IPS-NIHi7 (cell line): ENCODE data around the gene ANKS3.

Source experiments
- DNase-seq: peaks from one replicate; pipeline ENCODE4 v3.0.0; 2012; ENCODE audit warnings: mixed read lengths; ENCODE audit errors: extremely low spot score

ANKS3 gene

DNA sequence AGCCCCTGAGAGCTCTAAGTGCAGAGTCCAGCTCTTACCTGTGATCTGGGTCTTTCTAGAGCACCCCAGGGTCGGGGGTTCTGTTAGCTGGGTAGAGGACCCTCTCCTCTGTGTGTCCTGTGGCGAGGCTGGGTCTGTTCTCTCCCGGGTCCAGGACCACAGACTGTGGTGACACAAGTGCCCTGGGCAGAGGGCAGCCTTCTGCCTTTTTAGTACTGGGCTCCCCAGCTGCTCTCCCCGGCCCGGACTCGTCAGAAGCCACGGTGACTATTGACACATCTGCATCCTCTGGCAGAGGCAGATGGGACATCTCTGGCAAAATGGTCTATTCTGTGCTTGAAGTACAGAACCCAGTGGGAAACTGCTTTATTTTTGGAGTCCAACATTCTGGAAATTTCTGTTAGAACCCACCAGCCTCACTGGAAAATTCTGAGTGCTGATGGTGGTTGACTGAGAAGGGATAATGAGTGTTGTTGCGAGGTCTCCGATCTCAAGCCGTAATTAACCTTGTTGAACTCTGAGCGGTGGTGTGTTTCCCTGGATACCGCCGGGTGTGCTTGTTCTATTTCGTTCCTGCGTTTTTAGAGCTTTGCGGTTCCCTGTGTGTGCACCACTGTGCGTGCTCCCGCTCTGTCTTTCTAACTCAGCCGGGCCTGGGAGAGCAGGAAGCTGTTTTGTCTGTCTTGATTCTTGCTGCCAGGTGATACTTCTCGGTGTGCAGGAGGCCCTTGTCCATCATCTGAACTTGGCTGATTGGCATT is 66.7 kb downstream of the ANKS3 start:
- no peak for DNase-seq

DNA sequence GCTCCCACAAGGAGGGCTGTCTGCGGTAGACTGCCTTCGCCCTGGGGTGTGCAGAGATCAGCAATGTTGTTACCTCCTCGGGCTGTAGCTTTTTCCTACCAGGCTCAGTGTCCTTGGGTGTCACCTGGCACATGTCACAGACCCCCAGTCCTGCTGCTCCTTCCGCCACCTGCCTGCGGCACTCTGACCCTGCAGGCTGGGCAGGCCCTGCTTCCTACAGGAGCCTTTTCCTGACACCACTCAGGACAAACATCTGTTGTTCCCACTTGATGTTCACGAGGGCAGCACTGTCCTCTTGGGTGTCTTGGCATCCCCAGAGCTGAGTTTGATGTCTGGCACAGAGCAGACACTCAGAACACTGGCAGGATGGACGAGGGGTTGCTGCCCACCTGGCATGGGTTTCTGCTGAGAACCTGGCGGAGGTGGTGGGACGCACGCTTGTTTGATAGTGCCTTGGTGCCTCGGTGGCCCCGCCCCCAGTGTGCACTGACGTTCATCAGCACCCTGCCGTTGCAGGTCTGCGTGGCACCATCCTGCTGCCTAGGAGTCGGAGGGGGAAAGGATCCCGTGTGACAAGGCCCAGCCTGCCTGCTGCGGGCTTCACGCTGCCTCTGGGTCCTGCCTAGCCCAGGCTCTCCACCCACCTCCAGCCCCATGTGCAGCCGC is 67.4 kb downstream of the ANKS3 start:
- DNase-seq, result no peak

DNA sequence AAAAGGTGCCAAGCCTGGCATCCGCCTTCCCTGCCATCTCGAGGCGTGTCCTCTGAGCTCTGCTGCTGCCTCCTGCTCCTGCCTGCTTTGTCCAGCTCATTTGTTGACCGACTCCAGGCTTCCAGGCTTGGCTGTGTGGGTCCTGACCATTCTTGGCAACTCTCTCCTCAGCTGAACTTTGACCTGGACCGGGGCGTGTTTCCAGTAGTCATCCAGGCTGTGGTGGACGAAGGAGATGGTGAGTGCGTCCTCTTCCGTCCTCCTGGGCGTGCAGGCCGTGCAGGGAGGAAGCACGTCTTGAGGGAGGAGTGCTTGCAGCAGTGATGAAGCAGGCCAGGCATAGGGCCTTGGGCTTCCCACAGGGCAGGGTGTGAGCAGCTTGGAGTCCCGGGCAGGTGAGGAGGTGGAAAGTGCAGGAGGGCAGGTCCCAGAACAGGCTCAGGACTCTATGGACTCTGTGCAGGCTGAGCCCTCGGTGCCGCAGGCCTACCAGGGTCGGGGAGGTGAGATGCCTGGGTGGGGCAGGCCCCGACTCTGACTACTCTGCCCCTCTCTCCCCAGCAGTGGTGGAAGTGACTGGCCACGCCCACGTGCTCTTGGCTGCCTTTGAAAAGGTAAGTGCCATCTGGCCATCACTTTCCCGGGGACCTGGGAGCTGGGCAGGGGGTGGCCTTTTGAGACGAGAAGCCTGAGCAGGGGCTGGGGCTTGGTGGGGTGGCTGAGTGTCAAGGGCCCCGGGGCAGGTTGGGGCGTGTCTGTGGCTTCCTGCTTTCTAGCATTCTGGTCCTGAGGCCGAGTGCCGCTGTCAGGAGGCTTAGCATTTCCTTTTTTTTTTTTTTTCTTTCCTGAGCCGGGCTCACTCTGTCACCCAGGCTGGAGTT is 69.3 kb downstream of the ANKS3 start:
- DNase-seq, result no peak

DNA sequence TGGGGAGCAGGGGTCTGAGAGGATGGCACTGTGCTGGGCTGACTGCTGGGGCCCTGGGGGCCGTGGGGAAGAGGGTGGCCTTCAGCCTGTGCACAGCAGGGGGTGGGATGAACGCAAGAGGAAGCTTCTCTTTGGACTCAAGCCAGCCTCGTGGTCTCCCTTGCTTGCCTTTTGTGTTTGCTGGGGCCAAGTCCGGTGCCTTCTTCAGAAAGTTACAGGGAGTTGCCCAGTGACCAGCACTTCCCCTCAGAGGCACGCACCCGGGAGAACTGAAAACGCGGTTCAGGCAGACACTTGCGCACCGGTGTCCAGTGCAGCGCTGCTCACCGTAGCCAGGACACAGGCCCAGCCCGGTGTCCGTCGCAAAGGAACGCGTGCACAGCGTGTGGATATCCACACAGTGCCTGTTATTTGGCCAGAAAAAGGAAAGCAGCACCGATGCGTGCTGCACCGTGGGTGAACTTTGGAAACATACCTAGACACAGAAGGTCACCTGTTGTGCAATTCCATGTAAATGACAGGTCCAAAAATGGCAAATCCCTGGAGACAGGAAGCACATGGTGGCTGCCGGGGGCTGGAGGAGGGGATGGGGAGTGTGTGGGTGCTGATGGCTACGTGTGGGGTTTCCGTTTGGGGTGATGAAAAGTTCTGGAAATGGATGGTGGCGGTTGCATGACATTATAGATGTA is 70.2 kb downstream of the ANKS3 start:
- DNase-seq, result no peak

DNA sequence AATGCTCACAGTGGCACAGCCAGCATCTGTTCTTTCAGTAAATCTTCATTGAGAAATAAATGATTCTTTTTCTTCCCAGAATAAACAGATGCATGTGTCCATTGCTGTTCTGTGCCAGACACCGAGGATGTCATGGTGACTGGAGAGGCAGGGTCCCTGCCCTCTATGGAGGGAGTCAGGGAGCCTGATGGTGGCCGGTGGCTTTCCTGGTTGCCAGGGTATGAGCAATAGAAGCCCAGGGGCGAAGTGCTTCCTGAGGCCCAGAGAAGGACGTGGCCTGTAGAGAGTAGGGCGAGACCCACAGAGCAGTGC is 70.7 kb downstream of the ANKS3 start:
- DNase-seq, result no peak

DNA sequence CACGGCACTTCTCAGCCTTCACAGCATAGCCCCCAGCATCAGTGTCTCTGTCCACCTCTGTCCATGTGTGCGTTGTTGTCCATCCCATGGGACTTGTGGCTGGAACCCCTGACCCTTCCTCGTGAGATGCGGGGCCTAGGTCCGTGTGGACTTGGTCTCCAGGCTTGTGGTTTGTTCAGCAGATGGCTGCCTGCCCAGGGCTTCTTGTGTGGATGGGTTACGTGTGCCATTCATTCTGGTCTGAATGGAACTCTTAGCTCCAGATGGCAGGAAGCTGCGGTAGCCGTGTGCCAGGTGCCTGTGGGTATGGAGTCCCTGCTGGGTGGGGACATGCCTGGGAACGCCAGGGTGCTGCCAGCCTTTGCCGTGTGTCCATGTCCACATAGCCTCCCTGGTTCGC is 72.4 kb downstream of the ANKS3 start:
- no peak for DNase-seq

DNA sequence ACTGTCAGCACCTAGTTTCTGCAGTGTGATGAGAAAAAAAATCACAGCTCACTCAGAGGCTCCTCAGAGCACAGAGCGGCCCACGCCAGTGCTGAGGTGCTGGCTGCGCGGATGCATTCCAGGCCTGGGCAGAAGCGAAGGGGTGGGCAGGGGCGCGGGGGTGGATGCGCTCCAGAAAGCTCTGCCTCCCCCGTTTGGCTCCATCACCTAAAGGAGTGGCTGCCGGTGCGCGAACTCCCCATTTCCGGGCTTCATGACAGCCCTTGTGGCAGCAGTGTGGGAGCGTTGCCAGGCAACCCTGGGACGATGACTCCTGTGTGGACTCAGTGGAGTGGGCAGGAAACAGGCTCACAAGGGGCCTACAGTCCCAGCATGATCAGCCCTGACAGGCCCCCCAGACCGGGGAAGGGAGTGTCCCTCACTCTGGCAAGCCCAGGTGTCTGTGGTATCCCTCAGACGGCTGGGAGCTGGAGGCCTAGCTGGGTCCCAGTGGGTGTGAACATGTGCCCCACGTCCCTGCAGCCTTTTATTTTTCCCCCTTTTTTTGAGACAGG is 73.5 kb downstream of the ANKS3 start:
- DNase-seq, result no peak

DNA sequence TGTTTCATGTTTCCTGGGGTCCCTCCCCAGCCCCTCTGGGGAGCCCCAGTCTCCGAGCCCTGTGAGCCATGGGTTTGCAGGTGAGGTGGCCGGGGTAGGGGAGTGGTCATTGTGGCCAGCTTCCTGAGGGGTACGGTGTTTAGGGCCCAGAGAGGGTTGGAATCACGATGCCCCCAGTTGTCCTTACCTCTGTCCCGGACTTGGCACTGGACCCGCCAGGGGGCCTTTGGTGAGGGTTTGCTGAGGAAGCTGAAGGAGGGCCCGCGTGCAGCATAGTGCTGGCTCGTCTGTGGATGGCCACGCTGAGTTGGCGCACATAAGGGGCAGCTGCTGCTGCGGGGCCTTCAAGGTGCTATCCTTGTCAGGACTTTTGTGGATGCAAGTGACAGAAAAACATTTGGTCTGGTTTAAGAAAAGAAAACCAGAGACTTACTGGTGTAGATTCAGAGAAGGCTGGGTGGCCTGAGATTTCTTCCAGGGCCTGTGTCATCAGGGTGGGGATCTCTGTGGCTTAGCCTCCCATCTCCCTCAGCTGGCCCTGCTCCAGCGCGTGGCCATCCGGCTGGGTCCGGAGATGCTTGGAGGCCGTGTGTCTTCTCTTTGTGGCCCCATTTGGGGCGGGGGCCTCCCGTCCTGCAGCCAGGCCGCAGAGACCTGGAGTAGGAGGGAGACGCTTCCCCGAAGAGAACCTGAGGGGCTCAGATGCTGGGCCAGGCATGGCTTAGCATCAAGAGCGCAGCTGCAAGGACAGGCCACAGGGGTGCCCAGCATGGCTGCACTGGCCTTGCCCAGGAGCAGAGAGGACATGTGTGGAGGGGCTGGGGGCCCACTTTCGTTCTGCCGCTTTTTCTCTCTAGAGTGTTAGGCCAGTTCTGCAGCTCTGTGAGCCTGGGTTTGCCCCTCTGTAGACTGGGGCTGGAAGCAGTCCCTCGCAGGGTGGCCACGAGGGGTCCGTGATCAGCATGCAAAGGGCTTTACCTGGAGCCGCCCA is 74.4 kb downstream of the ANKS3 start:
- no peak for DNase-seq

DNA sequence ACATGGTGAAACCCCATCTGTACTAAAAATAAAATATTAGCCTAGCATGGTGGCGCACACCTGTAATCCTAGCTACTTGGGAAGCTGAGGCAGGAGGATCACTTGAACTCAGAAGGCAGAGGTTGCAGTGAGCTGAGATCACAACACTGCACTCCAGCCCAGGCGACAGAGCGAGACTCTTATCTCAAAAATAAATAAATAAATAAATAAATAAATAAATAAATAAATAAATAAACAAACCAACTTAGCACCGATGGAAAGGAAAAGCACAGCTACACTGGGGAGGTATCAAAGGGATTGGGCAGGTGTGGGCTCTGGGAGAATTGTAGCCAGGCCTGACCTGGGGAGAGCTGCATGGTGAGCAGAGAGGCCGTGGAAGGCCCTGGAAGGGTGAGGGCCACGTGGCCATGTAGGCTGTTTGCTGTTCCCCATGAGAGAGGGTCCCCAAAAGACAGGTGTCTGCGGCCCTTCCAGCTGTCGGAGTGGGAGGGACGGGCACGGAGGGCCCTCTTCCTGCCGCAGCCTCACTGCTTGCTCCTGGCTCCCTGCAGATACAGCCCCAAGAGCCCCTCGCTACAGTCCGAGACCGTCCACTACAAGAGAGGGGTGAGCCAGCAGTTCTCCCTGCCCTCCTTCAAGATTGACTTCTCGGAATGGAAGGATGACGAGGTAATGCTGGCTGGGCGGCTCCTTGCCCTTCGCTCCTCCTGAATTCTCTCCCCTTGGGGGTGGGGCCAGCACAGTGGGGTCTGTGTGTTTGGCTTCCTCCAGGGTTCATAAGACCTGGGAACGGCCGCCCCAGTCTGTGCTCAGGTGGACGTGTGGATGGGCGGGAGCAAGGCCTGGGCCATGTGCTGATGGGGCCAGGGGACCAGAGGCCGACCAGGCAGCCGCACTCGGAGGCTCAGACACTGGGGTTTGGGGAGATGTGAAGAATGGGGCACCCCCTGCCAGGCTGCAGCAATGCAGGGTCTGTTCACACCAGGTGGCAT is 77.1 kb downstream of the ANKS3 start:
- no peak for DNase-seq

DNA sequence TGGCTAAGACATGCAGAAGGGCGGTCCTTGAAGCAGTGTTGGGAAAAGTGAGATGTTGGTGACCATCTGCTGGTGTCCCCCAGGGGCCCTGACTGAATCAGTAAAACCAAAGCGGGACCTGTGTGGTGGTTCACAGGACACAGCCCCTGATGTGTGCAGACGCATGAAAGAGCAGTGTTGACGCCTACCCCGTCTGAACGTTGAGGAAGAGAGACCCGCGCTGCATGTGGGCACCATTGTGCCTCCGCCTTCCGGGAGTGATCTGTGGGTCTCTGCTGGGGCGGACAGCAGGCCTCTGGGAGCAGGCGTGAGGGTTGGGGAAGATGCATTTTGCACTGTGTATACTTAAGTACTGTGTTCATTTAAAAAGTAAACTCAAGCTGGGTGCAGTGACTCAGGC is 77.8 kb downstream of the ANKS3 start:
- DNase-seq, result no peak

DNA sequence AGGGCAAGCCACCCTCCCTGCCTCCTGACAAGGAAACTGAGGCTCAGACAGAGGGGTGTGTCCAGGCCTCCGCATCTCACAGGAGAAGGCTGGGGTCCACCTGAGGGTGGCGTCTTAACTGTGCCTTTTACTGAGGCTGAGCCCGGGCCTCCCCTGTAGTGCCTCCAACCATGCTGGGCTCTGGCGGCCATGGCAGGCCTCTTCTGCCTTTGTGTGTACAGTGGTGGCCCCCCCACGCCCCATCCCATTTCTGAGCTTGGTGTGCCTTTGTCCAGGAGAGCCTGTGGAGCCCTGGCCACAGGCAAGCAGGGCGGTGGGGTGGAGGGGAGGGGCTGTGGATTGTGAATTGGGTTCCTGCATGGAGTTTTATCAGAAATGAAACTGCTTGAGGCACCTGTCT is 78.3 kb downstream of the ANKS3 start:
- no peak for DNase-seq

DNA sequence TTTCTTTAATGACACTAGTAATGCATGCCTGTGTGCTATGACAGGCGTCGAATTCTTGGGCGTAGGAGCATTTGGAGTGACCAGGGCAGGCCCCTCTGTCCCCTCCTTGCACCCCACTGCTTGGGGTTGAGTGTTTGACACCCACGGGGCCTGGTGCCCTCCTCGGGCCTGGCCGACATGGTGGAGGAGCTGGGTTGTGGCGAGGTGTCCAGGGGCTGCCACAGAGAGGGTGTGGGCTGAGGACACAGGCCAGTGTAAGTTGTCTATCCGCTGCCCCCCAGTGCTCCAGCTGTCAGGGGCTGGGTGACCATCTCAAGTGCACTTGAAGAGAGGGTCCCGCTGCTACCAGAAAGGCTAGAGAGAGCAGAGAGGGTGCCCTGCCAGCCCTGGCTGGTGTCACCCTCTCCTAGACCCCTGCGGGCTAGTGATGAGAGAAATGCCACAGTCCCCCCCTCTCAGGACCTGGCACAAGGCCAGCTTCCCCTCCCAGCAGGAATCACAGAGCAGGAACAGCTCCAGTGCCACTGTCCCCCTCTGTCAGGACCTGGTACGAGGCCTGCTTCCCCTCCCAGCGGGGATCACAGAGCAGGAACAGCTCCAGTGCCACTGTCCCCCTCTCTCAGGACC is 79.0 kb downstream of the ANKS3 start:
- DNase-seq, result no peak

DNA sequence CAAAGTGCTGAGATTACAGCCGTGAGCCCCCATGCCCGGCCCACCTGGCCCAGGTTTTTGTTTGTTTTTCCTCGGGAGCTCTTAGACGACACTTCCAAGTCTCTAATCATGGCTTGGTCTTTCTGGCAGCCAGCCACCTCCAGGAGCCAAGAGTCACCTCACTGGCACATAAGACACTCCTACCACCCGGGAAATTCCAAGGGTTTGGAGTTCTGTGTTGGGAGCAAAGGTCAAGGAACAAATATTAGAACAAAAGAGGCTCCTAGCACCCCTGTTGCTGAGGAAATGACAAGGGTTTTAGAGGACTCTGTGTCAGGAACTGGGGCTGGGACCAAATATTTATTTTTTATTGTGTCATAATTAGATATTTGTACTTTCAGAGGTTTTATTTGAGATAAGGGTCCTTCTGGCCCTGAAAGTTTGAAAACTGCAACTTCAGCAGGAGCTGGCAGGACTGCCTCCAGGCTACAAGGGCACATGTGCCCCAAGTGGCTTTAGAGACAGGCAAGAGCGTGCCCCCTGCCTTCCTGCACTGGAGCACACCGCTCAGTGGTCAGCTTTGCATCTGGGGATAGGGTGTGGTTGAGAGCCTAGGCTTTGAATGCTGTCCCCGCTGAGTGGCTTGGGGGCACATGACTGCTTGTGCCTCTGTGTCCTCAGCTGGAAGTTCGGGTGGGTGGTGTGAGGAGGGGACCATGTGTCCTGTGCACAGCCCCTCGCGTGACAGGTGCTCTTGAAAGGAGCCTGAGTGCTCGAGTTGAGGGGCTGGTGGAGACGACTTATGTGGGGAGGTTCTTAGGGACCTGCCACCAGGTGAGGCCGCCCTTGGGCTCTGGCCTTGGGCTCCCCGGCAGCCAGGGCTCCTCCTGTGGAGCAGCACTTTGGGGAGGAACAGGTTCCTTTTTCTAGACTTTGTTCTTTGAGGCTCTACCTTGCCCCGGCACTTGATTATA is 79.8 kb downstream of the ANKS3 start:
- no peak for DNase-seq

DNA sequence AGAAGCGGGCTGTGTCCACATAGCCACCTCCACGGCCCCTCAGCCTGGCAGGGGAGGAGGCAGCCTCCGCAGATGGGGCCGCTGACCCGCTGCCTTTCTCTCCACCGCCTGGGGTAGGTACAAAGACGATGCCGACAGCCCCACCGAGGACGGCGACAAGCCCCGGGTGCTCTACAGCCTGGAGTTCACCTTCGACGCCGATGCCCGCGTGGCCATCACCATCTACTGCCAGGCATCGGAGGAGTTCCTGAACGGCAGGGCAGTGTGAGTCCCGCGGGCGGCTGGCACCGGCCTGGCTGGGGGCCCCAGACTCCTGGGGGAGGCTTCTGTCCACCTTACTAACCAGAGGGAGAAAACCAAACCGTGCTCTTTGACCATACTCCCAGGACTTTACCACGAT is 81.5 kb downstream of the ANKS3 start:
- DNase-seq, result no peak

DNA sequence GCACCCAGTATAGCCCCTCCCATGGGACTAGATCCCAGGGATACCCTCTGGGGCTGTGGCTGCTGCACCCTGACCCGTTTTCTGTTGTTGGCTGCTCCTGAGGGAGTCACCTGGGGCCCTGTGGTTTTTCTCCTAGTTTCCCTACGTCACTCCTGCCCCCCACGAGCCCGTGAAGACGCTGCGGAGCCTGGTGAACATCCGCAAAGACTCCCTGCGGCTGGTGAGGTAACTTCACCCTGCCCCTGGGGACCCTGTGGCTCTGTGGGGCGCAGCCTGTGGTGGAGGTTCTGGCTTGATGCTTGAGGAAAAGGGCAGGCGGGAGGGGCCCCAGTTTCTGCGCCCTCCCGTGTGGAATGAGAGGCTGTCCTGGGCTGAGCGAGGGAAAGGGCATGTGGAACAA is 82.2 kb downstream of the ANKS3 start:
- DNase-seq, result no peak

DNA sequence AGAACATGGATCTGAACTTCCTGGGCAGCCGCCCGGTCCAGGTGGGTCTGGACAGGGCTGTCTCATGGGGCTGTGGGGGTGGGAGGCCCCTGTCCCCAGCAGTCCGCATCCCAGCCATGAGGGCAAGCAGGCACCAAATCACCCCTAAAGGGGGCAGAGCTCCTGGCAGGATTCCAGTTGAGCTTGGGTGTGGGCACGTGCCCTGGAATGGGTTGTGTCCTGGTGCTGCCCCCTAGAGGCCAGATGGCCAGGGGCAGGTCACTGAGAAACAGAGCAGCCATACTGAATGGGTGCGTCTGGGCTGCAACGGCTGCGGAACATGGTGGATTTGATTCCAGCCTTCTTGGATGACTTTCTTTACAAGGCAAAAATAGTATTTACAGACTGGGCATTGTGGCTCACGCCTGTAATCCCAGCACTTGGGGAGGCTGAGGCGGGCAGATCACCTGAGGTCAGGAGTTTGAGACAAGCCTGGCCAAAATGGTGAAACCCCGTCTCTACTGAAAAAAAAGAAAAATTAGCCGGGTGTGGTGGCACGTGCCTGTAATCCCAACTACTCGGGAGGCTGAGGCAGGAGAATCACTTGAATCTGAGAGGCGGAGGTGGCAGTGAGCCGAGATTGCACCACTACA is 83.5 kb downstream of the ANKS3 start:
- DNase-seq, result peak; percentile 94

DNA sequence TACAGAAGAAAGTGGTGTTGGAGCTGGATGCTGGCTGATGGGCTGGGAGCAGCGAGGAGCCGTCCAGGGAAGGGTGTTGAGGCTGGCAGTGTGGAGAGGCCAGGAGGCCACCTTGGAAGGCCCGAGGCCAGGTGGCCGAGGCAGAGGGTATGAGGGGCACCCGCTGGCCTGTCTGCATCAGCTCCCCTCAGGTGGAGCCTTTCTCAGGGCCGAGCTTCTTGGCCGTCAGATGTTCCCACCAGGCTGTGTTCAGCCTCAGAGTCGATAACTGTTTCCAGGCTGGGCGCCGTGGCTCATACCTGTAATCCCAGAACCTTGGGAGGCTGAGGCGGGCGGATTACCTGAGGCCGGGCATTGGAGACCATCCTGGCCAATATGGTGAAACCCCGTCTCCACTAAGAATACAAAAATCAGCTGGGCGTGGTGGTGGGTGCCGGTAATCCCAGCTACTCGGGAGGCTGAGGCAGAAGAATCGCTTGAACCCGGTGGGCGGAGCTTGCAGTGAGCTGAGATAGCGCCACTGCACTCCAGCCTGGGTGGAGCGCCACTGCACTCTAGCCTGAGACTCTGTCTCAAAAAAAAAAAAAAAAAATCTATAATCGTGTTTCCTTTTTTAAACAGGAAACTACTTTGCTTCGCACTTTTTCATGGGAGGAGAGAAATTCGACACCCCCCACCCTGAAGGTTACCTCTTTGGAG is 84.2 kb downstream of the ANKS3 start:
- no peak for DNase-seq
